Urinary bladder (tissue), 4 donors: ENCODE data around the gene SIGLEC12. TPM values are rescaled to one million over a fixed set of nuclear protein-coding genes. Genes with fewer than 3 reads are reported as not detected.
"Not testable (repeated sequence)": the region's sequence is repeated elsewhere in the genome, so short reads cannot be mapped to it uniquely, and the experiment has no call there.

Experiments used
- DNase-seq: peaks from one replicate; pipeline ENCODE4 v3.0.0-alpha.2; 2015; ENCODE audit errors: extremely low spot score
- H3K27ac ChIP-seq: one replicate; pipeline ENCODE4 v1.5.1; 2013; ENCODE audit warnings: low read depth, mild to moderate bottlenecking, moderate library complexity
- H3K36me3 ChIP-seq: one replicate; pipeline ENCODE4 v1.6.1; 2013; ENCODE audit warnings: mild to moderate bottlenecking, moderate library complexity; ENCODE audit not compliant: insufficient read depth
- H3K4me1 ChIP-seq: one replicate; pipeline ENCODE4 v1.6.1; 2013; ENCODE audit warnings: mild to moderate bottlenecking, moderate library complexity; ENCODE audit not compliant: insufficient read depth
- H3K4me3 ChIP-seq: one replicate; pipeline ENCODE4 v1.5.1; 2013; ENCODE audit warnings: low read depth, low read length
- WGBS: extraction: QIAGEN DNeasy Blood & Tissue Kit; methylation state at CpG from one replicate; pipeline ENCODE4 v1.1.7; 2013; 5-methylcytosine and 5-hydroxymethylcytosine counted together
- polyA plus RNA-seq: library from polyadenylated mRNA; stranded (reverse); fragments of 200-250 nt; gene quantifications from one replicate; pipeline ENCODE4 v1.2.3, GENCODE V29; 2013
- small RNA-seq: library from RNA; depleted of rRNA; stranded (forward); fragments of <200 nt; gene quantifications from one replicate; pipeline ENCODE3, GENCODE V24; 2014
- total RNA-seq: library from RNA; depleted of rRNA; stranded (reverse); fragments of >200 nt; gene quantifications from one replicate; pipeline ENCODE4 v1.2.3, GENCODE V29; 2014
- donor health status: healthy with polysubstance abuse.
- donor health status: healthy.

The SIGLEC12 gene
- total and polyA plus RNA-seq, 2 donors: 0.11 to 0.37 TPM

DNA sequence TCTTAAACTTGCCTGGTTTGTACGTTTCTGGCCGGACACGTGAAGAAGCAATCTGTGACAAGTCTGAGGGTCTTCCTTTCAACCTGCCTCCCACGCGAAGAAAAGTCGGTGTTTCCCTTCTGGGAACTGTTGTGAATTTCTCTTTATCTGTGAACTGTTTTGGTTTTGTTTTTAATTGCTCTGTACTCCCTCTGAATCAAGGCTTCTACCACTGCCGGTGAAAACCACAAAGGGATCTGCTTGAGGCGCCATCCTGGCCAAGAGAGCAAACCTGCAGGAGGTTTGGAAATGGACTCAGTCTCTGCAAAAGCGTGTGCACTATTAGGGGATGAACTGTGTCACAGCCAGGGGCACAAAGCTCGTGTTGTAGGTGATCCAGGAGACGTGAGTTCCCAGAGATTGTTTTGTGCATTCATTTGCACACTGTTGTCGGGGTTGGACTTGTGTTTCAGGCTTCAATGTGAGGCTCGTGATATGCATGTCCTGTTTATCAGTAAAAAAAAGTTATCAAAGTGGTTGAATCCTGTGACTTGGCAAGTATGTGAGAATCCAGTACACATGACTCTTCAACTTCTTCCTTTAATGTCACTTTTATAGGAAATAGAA, 53.1 kb downstream of the SIGLEC12 start:
- Histone ChIP-seq H3K36me3 (no peaks in the 10 kb centered on the region), H3K4me1 (no peaks in the 10 kb centered on the region), H3K4me3 (no peak overlapping the region), H3K27ac (no peak overlapping the region)
- DNase-seq: no peak
- 65% methylated on average over 13 of the region's 13 CpGs for WGBS

DNA sequence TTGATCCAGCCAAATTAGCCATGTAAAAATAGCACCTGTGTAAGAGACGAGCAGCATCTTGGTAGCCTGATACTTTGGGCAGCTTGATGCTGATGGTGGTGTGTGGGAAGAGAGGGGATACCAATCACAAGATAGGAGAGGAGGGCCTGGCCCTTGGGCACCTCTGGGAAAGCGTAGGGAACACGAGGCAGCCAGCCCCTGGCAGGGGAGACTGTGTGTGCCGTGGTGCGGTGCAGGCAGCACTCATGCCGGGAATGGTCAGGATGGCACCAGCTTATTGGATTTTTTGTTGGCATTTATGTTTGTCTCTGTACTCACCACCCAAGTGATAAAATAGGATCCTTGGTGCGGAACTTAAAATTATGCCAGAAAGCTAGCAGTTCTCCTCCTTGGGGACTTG, 53.6 kb downstream of the SIGLEC12 start:
- no peak for DNase-seq
- H3K27ac ChIP-seq: no peak overlapping the region
- H3K4me3 ChIP-seq: no peak overlapping the region
- no peaks in the 10 kb centered on the region for H3K36me3 ChIP-seq
- H3K4me1 ChIP-seq: no peaks in the 10 kb centered on the region
- WGBS: 81% methylated on average over 7 of the region's 7 CpGs

DNA sequence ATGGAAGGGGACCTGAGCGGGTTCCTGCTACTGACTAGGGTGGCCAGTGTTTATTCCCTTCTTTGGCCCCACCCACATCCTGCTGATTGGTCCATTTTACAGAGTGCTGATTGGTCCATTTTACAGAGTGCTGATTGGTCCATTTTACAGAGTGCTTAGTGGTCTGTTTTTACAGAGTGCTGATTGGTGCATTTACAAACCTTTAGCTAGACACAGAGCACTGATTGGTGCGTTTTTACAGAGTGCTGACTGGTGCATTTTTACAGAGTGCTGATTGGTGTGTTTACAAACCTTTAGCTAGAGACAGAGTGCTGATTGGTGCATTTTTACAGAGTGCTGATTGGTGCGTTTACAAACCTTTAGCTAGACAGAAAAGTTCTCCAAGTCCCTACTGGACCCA, 54.1 kb downstream of the SIGLEC12 start:
- not testable (repeated sequence) for H3K27ac ChIP-seq, H3K4me3 ChIP-seq, H3K36me3 ChIP-seq, H3K4me1 ChIP-seq, DNase-seq
- WGBS: 81% methylated on average over 3 of the region's 3 CpGs

DNA sequence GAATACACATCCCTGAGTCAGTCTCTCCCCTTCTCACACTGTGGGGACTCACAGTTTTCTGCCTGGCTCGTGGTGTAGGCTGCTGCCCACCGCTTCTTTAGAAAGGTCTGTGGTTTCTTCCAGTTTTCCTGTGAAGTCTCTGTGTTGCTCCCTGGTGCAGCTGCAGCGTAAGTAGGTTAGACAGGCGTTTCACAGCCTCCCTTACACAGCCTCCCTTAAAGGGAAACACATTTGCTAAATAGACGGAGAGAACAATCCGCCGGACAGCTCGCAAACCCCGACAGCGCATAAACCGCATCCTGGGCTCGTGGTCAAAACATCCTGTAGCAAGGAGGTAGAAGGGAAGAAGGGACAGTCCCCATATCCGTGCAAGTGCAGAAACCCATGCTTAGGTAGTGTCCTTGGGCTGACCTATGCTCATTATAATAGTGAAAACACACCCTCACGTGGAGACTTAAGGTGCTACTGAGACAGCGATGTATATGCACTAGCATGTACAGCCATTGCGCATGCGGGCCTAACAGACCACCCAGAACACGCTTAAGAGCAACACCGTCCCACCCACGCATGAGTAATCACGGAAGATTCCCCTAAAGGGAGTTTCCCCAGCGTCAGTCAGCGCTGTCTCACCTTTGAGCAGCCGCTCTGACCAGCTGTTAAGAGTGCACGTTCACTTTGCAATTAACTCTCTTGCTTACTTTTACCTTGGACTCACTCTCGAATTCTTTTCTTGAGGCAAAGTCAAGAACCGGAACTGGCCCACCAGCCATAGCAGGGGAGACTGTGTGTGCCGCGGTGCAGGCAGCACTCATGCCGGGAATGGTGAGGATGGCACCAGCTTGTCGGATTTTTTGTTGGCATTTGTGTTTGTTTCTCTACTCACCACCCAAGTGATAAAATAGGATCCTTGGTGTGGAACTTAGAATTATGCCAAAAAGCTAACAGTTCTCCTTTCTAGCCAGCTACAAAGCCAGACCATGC, 59.9 kb downstream of the SIGLEC12 start:
- WGBS: 57% methylated on average over 31 of the region's 31 CpGs
- H3K27ac ChIP-seq: no peak overlapping the region
- H3K36me3 ChIP-seq: no peaks in the 10 kb centered on the region
- no peak overlapping the region for H3K4me3 ChIP-seq
- DNase-seq: no peak
- no peaks in the 10 kb centered on the region for H3K4me1 ChIP-seq

Small RNA genes lying within 50 kb of the gene (small RNA-seq; reads per million reads assigned to genes)
- not detected for gene AC020914.3
- not detected for gene AC020914.5

Other genes starting within 250 kb of the SIGLEC12 start
- gene IGLON5, start 190.2 kb downstream of the SIGLEC12 start, total RNA-seq: 0.21 TPM
- gene IGLON5, start 190.2 kb downstream of the SIGLEC12 start, polyA plus RNA-seq: 0.25 TPM
- gene VSIG10L, start 159.7 kb downstream of the SIGLEC12 start, total RNA-seq: 0.74 TPM
- 3.7 TPM for gene VSIG10L, start 159.7 kb downstream of the SIGLEC12 start, polyA plus RNA-seq
- 25.1 TPM for gene ETFB, start 135.4 kb downstream of the SIGLEC12 start, total RNA-seq
- 121 TPM for gene ETFB, start 135.4 kb downstream of the SIGLEC12 start, polyA plus RNA-seq
- gene CLDND2, start 132.8 kb downstream of the SIGLEC12 start, total RNA-seq: not detected
- 0.85 TPM for gene CLDND2, start 132.8 kb downstream of the SIGLEC12 start, polyA plus RNA-seq
- gene NKG7, start 129.1 kb downstream of the SIGLEC12 start, total RNA-seq: 1.3 TPM
- gene NKG7, start 129.1 kb downstream of the SIGLEC12 start, polyA plus RNA-seq: 5.1 TPM
- gene LIM2, start 113.8 kb downstream of the SIGLEC12 start, total RNA-seq: not detected
- gene LIM2, start 113.8 kb downstream of the SIGLEC12 start, polyA plus RNA-seq: not detected
- gene C19orf84, start 111.2 kb downstream of the SIGLEC12 start, total RNA-seq: not detected
- not detected for gene C19orf84, start 111.2 kb downstream of the SIGLEC12 start, polyA plus RNA-seq
- 0.85 TPM for gene SIGLEC10, start 84.2 kb downstream of the SIGLEC12 start, total RNA-seq
- 10.6 TPM for gene SIGLEC10, start 84.2 kb downstream of the SIGLEC12 start, polyA plus RNA-seq
- 0.90 TPM for gene SIGLEC8, start 43.3 kb downstream of the SIGLEC12 start, total RNA-seq
- gene SIGLEC8, start 43.3 kb downstream of the SIGLEC12 start, polyA plus RNA-seq: 0.61 TPM
- gene CEACAM18, start 23.3 kb downstream of the SIGLEC12 start, total RNA-seq: not detected
- gene CEACAM18, start 23.3 kb downstream of the SIGLEC12 start, polyA plus RNA-seq: not detected
- gene SIGLEC6, start 29.9 kb upstream of the SIGLEC12 start, total RNA-seq: 4.0 TPM
- gene SIGLEC6, start 29.9 kb upstream of the SIGLEC12 start, polyA plus RNA-seq: 1.4 TPM
- gene ZNF175, start 69.5 kb upstream of the SIGLEC12 start, total RNA-seq: 10.2 TPM
- 4.9 TPM for gene ZNF175, start 69.5 kb upstream of the SIGLEC12 start, polyA plus RNA-seq
- 0.32 TPM for gene SIGLEC5, start 128.6 kb upstream of the SIGLEC12 start, total RNA-seq
- gene SIGLEC5, start 128.6 kb upstream of the SIGLEC12 start, polyA plus RNA-seq: 0.47 TPM
- gene SIGLEC14, start 145.0 kb upstream of the SIGLEC12 start, total RNA-seq: 1.2 TPM
- 4.4 TPM for gene SIGLEC14, start 145.0 kb upstream of the SIGLEC12 start, polyA plus RNA-seq
- gene SPACA6, start 191.5 kb upstream of the SIGLEC12 start, total RNA-seq: 6.3 TPM
- 19.3 TPM for gene SPACA6, start 191.5 kb upstream of the SIGLEC12 start, polyA plus RNA-seq
- gene HAS1, start 222.2 kb upstream of the SIGLEC12 start, total RNA-seq: 0.32 TPM
- gene HAS1, start 222.2 kb upstream of the SIGLEC12 start, polyA plus RNA-seq: 1.2 TPM